HUES6 (cell line): ENCODE results near the gene HTR2C.
"Not testable (repeated sequence)": the region's sequence is repeated elsewhere in the genome, so short reads cannot be mapped to it uniquely, and the experiment has no call there.

Experiments used
- H3K27ac ChIP-seq: 2 replicates; pipeline ENCODE4 v1.7.0; 2013; ENCODE audit warnings: low read depth, mild to moderate bottlenecking, low read length, inconsistent platforms
- H3K27me3 ChIP-seq: 2 replicates; pipeline ENCODE4 v1.6.1; 2013; ENCODE audit warnings: low read length; ENCODE audit not compliant: control insufficient read depth, insufficient read depth
- H3K36me3 ChIP-seq: 2 replicates; pipeline ENCODE4 v1.6.1; 2013; ENCODE audit warnings: low read length; ENCODE audit not compliant: control insufficient read depth, insufficient read depth
- H3K4me1 ChIP-seq: 2 replicates; pipeline ENCODE4 v1.6.1; 2013; ENCODE audit warnings: low read length; ENCODE audit not compliant: control insufficient read depth, insufficient read depth
- H3K4me3 ChIP-seq: 2 replicates; pipeline ENCODE4 v1.5.1; 2013; ENCODE audit warnings: low read depth, low read length
- H3K9ac ChIP-seq: one replicate; pipeline ENCODE4 v1.6.1; 2013; ENCODE audit warnings: mild to moderate bottlenecking, low read length
- H3K9me3 ChIP-seq: 2 replicates; pipeline ENCODE4 v1.6.1; 2013; ENCODE audit warnings: low read depth, low read length; ENCODE audit not compliant: control insufficient read depth, insufficient read depth

The HTR2C gene

DNA sequence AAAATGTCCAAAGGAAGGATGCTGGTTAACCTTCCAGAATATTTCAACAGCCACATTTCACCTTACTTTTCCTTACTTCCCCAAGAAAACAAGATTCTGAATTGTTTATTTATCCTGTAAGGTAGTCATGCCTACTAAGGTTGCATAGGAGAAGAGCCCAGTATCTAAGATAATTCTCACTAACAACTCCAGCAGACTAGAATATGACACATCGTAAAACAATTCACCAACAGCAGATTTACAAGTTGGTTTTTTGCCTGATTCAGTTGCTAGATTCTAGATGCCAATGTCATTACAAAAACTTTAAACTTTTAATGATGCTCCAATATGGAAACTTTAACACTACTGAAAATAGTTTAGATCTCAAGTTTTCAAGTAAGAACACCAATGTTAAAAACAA lies 257.2 kb downstream of the HTR2C start:
- H3K36me3 ChIP-seq = no peaks in the 10 kb centered on the region
- H3K4me1 ChIP-seq = no peaks in the 10 kb centered on the region
- H3K9me3 ChIP-seq = no peaks in the 10 kb centered on the region; the same call in 1 of the 2 replicates
- no peak overlapping the region for H3K27ac ChIP-seq
- no peak overlapping the region for H3K4me3 ChIP-seq
- H3K27me3 ChIP-seq = no peaks in the 10 kb centered on the region; the same call in 1 of the 2 replicates
- no peak overlapping the region for H3K9ac ChIP-seq

DNA sequence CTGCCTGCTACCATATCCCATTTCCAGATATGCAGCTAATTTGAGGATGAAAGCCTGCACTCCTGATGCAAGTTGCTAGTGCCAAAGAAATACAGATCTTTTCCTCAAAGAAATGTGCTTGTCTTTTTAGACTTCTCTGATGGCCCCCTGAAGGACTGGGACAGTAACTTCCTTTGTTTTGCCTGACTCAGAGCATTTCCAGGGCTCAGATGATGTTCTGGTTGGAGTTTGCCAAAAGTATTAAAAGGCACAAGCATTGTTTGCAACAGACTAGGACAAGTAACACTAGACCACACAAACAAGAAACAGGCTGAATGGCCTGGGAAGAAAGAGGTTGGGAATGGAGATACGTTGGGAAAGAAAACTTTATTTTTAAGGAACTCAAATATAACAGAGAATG lies 258.3 kb downstream of the HTR2C start:
- H3K9ac ChIP-seq = no peak overlapping the region
- no peak overlapping the region for H3K27ac ChIP-seq
- no peaks in the 10 kb centered on the region; the same call in 1 of the 2 replicates for H3K27me3 ChIP-seq
- H3K4me3 ChIP-seq = no peak overlapping the region
- no peaks in the 10 kb centered on the region; the same call in 1 of the 2 replicates for H3K9me3 ChIP-seq
- no peaks in the 10 kb centered on the region for H3K4me1 ChIP-seq
- H3K36me3 ChIP-seq = no peaks in the 10 kb centered on the region

DNA sequence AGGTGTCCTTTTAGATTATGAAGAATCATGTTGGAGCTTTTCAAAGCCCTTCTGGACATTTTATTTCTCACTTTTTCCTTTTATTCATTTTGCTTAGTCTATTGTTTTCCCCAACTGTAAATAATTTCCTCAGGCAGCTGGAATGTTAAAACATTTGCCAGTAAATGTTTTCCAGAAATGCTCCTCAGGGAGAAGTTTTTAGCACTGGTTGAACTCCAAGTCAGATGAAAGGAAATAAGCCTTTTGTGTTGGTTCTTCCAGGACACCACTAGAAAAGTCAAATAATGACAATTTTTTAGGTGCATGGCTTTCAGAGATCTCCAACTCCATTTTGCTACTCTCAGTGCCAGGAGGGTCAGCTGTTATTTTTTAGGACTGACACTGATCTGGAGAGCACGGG lies 305.6 kb downstream of the HTR2C start:
- H3K9me3 ChIP-seq = peaks cover 3% of the 10 kb centered on the region; the same call in 1 of the 2 replicates
- H3K27me3 ChIP-seq = peaks cover 2% of the 10 kb centered on the region; the same call in 1 of the 2 replicates
- no peak overlapping the region for H3K27ac ChIP-seq
- no peak overlapping the region for H3K9ac ChIP-seq
- no peaks in the 10 kb centered on the region for H3K36me3 ChIP-seq
- H3K4me3 ChIP-seq = no peak overlapping the region
- no peaks in the 10 kb centered on the region for H3K4me1 ChIP-seq

DNA sequence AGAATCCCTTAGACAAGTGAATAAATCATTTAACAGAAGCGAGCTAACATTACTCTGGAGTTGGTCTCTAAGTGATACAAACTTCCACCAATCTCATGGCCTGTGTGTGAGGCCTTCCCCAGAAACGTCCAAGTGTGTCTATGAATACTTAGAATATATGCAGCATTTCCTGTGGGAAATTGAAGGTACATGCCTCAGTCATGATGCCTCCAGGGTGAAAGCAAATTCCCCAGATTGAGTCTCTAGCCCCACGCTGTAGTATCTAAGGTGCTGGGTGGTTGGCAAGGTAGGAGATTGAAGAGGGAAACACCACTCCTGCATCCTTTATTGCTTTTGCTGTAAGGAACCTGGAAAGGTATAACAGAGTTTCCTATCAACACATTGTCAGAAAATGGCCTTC lies 319.7 kb downstream of the HTR2C start:
- Histone ChIP-seq H3K4me1 (peaks cover 16% of the 10 kb centered on the region; the same call in 1 of the 2 replicates), H3K9me3 (no peaks in the 10 kb centered on the region), H3K4me3 (no peak overlapping the region), H3K36me3 (no peaks in the 10 kb centered on the region), H3K27me3 (peaks cover 12% of the 10 kb centered on the region; the same call in 1 of the 2 replicates), H3K27ac (no peak overlapping the region), H3K9ac (no peak overlapping the region)

DNA sequence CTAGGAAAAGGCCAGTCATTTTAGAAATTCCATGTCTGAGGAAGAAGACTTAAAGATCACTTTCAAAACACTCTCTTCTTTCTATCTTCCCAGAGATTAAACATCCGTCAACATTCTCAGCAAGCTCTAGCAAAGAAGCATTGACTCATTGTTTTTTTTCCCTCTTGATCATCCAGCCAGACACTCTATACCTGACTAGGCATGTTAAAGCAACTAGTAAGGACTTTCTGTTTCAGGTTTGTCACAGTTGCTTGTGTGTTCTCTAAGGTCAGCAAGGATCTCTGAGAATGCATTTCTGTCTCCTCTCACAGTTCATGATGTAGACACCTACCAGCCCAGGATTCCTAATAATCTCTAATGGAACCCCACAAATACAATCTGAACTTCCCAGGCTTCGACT lies 321.4 kb downstream of the HTR2C start:
- Histone ChIP-seq H3K27ac (no peak overlapping the region), H3K9ac (no peak overlapping the region), H3K36me3 (no peaks in the 10 kb centered on the region), H3K27me3 (peaks cover 12% of the 10 kb centered on the region; the same call in 1 of the 2 replicates), H3K4me3 (no peak overlapping the region), H3K4me1 (peaks cover 16% of the 10 kb centered on the region; the same call in 1 of the 2 replicates), H3K9me3 (no peaks in the 10 kb centered on the region)

DNA sequence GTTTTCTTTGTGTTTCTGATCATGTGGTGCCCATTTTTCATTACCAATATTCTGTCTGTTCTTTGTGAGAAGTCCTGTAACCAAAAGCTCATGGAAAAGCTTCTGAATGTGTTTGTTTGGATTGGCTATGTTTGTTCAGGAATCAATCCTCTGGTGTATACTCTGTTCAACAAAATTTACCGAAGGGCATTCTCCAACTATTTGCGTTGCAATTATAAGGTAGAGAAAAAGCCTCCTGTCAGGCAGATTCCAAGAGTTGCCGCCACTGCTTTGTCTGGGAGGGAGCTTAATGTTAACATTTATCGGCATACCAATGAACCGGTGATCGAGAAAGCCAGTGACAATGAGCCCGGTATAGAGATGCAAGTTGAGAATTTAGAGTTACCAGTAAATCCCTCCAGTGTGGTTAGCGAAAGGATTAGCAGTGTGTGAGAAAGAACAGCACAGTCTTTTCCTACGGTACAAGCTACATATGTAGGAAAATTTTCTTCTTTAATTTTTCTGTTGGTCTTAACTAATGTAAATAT lies 323.2 kb downstream of the HTR2C start:
- H3K4me3 ChIP-seq = peak overlapping the region; percentile 14; the same call in 1 of the 2 replicates
- no peak overlapping the region for H3K9ac ChIP-seq
- H3K27me3 ChIP-seq = peaks cover 12% of the 10 kb centered on the region; the same call in 1 of the 2 replicates
- peak overlapping the region; percentile 8; the same call in 1 of the 2 replicates for H3K27ac ChIP-seq
- H3K9me3 ChIP-seq = no peaks in the 10 kb centered on the region
- H3K36me3 ChIP-seq = no peaks in the 10 kb centered on the region
- H3K4me1 ChIP-seq = peaks cover 16% of the 10 kb centered on the region; the same call in 1 of the 2 replicates

DNA sequence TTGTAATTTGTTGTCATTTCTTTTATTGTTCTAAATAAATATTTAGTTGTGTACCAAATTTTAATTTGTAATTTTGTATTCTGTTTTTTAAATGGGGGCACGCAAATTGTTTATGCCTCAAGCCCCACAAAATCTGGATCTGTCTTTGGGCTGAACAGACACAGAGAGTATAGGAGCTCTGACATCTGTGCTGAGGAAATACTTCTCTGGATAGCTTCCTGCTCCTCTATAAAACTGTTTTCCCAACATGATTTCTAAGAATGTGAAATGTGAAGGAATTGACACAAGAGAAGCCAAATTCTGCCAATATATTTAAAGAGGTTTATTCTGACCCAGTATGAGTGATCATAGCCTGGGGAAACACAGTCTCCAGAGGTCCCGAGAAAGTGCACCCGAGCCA lies 340.5 kb downstream of the HTR2C start:
- peaks cover 13% of the 10 kb centered on the region for H3K4me1 ChIP-seq
- peak overlapping the region; percentile 68; the same call in 1 of the 2 replicates for H3K27ac ChIP-seq
- no peaks in the 10 kb centered on the region for H3K36me3 ChIP-seq
- no peaks in the 10 kb centered on the region; the same call in 1 of the 2 replicates for H3K9me3 ChIP-seq
- no peak overlapping the region for H3K9ac ChIP-seq
- no peak overlapping the region for H3K4me3 ChIP-seq
- H3K27me3 ChIP-seq = peaks cover 3% of the 10 kb centered on the region; the same call in 1 of the 2 replicates

DNA sequence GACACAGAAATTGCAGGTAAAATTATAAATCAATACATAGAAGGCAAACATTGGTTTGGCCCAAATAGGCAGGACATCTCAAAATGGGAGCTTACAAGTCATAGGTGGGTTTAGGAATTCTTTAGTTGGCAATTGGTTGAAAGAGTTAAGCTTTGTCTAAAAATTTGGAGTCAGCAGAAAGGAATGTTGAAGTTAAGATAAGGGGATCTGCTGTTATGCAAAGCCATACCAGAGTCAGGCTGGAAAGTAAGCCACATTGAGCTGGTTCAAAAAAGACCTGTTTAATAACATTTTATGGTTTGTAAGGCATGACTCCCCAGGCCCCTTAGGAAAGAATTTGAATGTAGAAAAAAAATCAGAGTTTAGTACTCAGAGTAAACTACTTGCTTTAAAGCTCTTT lies 341.0 kb downstream of the HTR2C start:
- Histone ChIP-seq H3K27ac (peak overlapping the region; percentile 68; the same call in 1 of the 2 replicates), H3K27me3 (peaks cover 3% of the 10 kb centered on the region; the same call in 1 of the 2 replicates), H3K4me1 (peaks cover 13% of the 10 kb centered on the region), H3K9me3 (peaks cover under 1% of the 10 kb centered on the region; the same call in 1 of the 2 replicates), H3K36me3 (no peaks in the 10 kb centered on the region), H3K9ac (no peak overlapping the region), H3K4me3 (no peak overlapping the region)

DNA sequence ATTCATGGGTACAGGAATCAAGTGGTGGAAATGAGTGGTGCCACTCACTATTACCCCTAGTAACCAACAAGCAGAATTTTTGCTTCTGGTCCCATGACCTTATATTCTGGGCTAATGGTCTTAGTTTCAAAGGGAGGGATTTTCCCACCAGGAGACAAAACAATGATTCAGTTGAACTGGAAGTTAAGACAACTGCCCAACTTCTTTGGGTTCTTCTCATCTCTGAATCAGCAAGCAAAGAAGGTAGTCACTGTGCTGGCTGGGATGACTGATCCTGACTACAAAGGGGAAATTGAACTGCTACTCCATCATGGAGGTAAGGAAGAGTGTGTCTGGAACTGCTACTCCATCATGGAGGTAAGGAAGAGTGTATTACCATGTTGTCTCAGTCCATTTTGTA lies 346.3 kb downstream of the HTR2C start:
- Histone ChIP-seq H3K27ac (no peak overlapping the region), H3K27me3 (no peaks in the 10 kb centered on the region; the same call in 1 of the 2 replicates), H3K4me1 (peaks cover 6% of the 10 kb centered on the region; the same call in 1 of the 2 replicates), H3K9me3 (peaks cover 39% of the 10 kb centered on the region), H3K9ac (no peak overlapping the region), H3K4me3 (no peak overlapping the region), H3K36me3 (no peaks in the 10 kb centered on the region; the same call in 1 of the 2 replicates)

DNA sequence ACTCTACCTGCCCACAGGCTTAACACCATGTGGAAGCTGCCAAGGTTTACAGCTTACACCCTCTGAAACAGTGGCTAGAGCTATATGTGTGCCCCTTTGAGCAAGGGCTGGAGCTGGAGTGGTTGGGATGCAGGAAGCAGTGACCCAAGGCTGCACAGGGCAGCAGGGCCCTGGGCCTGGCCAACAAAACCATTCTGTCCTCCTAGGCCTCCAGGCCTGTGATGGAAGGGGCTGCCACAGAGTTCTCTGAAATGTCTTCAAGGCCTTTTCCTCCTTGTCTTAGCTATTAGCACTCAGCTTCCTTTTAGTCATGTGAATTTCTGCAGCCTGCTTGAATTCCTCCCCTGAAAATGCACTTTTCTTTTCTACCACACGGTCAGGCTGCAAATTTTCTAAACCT lies 348.7 kb downstream of the HTR2C start:
- H3K27ac ChIP-seq = no peak overlapping the region

DNA sequence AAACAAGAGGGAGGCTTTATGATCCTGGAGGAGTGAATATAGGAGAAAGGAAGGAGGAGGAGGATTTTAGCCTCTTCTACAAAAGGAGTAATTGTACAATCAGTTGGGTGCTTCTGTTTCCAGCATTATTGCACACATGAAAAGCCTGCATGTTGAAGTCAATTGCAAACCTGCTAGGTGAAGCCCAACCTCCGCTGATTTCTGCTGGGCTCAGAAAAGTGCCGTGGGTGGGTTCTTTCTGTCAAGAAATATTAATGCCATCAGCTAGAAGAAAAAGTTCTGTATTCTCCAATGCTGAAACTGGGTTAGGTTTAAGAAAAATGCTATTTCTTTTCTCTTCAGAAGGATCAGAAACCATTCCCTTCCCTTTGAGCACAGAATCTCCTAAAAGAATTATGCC lies 349.4 kb downstream of the HTR2C start:
- not testable (repeated sequence) for H3K9ac ChIP-seq, H3K4me1 ChIP-seq, H3K36me3 ChIP-seq, H3K27me3 ChIP-seq, H3K4me3 ChIP-seq, H3K27ac ChIP-seq
- peaks cover 48% of the 10 kb centered on the region for H3K9me3 ChIP-seq

More for the DNA sequence above, 348.7 kb downstream of the HTR2C start:
- H3K4me1 ChIP-seq = no peaks in the 10 kb centered on the region
- peaks cover 48% of the 10 kb centered on the region for H3K9me3 ChIP-seq
- H3K36me3 ChIP-seq = no peaks in the 10 kb centered on the region; the same call in 1 of the 2 replicates
- H3K27me3 ChIP-seq = no peaks in the 10 kb centered on the region; the same call in 1 of the 2 replicates
- no peak overlapping the region for H3K4me3 ChIP-seq
- no peak overlapping the region for H3K9ac ChIP-seq
